Small intestine (tissue), 7 donors: Measurements from ENCODE around the gene GRXCR1. TPM values are rescaled to one million over a fixed set of nuclear protein-coding genes. Genes with fewer than 3 reads are reported as not detected.

Experiments used
- DNase-seq, 2 donors: peaks; one replicate each; pipeline versions ENCODE4 v3.0.0 to v3.0.0-alpha.2; 2013
- FAIRE-seq: peaks from 2 replicates; lab custom pipeline; 2012; peaks lifted over from hg19 to GRCh38; lab: Jason Lieb, UNC
- H3K27ac ChIP-seq, 3 donors: one replicate each; pipeline ENCODE4 v1.5.1; 2013; ENCODE audit warnings: low read length in 2 of 3, mild to moderate bottlenecking in 2 of 3, control low read depth in 1 of 3, inconsistent platforms in 1 of 3, low read depth in 1 of 3, moderate library complexity in 1 of 3
- H3K27me3 ChIP-seq, 3 donors: one replicate each; pipeline ENCODE4 v1.6.1; 2013; ENCODE audit warnings: low read length in 3 of 3, inconsistent platforms in 1 of 3; ENCODE audit not compliant: control insufficient read depth in 3 of 3, insufficient read depth in 3 of 3
- H3K36me3 ChIP-seq, 3 donors: one replicate each; pipeline ENCODE4 v1.6.1; 2013; ENCODE audit warnings: low read length in 3 of 3, inconsistent platforms in 1 of 3, low read depth in 1 of 3, mild to moderate bottlenecking in 1 of 3, moderate library complexity in 1 of 3; ENCODE audit not compliant: control insufficient read depth in 3 of 3, insufficient read depth in 2 of 3
- H3K4me1 ChIP-seq, 3 donors: one replicate each; pipeline ENCODE4 v1.6.1; 2013; ENCODE audit warnings: low read length in 2 of 3, inconsistent platforms in 1 of 3, low read depth in 1 of 3, mild to moderate bottlenecking in 1 of 3, moderate library complexity in 1 of 3; ENCODE audit not compliant: control insufficient read depth in 3 of 3, insufficient read depth in 2 of 3
- H3K4me3 ChIP-seq, 3 donors: one replicate each; pipeline ENCODE4 v1.5.1; 2013; ENCODE audit warnings: low read length in 3 of 3, control low read depth in 1 of 3, inconsistent platforms in 1 of 3, low read depth in 1 of 3, mild to moderate bottlenecking in 1 of 3, moderate library complexity in 1 of 3
- H3K9me3 ChIP-seq, 2 donors: one replicate each; pipeline ENCODE4 v1.6.1; 2013; ENCODE audit warnings: low read depth in 1 of 2, low read length in 1 of 2; ENCODE audit not compliant: control insufficient read depth in 2 of 2, insufficient read depth in 1 of 2
- WGBS, 3 donors: extraction: QIAGEN DNeasy Blood & Tissue Kit; methylation state at CpG; one replicate each; pipeline ENCODE4 v1.1.7; 2013; 5-methylcytosine and 5-hydroxymethylcytosine counted together
- polyA plus RNA-seq, 4 donors: library from polyadenylated mRNA; stranded (reverse) in 3 of 4; unstranded in 1 of 4; fragments of 200-250 nt in 3 of 4; fragments of 120-200 nt in 1 of 4; gene quantifications; one replicate each; pipeline versions ENCODE4 v1.2.1 to v1.2.3, GENCODE V29; 2013
- donor health status: healthy with polysubstance abuse.
- donor health status: control.
- donor health status: control.
- donor health status: Bipolar disorder and iron deficiency.
- donor health status: healthy.

The GRXCR1 gene
- polyA plus RNA-seq, 4 donors, result not detected

DNA sequence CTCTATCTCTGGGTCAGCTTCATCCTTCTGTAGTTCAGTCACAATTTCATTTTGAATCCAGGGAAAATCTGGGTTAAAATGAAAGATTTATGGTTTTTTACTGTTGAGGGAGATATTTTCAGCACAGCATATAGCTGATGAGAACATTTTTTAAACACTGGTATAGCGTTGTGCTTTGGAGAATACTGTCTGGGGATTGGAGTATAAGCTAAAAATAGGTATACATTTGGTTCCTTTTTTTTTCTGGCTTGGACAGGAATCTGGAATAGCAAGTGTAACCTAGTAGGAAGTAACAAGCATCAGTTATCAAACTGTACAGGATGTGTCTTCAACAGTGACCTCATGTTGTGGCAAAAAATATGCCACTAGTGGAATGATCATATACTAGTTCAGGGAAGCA is 149.1 kb downstream of the GRXCR1 start:
- WGBS, 3 donors, result 56 to 76% (median 70%) methylated on average over 1 of the region's 1 CpG
- FAIRE-seq, result no peak
- Histone ChIP-seq H3K4me1 (no peaks in the 10 kb centered on the region), H3K27me3 (no peaks in the 10 kb centered on the region), H3K4me3 (no peak overlapping the region), H3K9me3 (no peaks in the 10 kb centered on the region), H3K27ac (no peak overlapping the region), H3K36me3 (no peaks in the 10 kb centered on the region)
- no peak for DNase-seq

DNA sequence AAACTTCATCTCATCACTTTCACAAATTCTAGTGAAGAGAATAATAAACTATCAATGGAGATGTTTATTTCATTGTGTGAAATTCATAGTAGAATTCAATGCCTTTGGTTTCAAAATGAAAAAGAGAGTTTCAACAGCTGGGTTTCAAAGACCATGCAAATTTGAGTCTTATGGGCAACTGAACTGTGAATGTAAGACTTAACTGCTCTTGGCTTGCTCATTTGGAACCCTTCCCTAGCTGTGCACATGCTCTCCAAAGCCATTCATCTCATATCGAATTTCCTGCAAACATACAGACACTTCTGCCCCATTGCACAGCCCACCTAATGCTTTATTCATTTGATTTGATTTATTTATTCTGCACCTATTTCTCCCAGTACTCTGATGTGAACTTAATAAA is 154.5 kb downstream of the GRXCR1 start:
- Histone ChIP-seq H3K9me3 (no peaks in the 10 kb centered on the region), H3K27ac (no peak overlapping the region), H3K4me3 (no peak overlapping the region), H3K36me3 (no peaks in the 10 kb centered on the region), H3K4me1 (no peaks in the 10 kb centered on the region), H3K27me3 (no peaks in the 10 kb centered on the region)
- FAIRE-seq (no peak), DNase-seq (no peak)
- 43 to 57% (median 57%) methylated on average over 1 of the region's 1 CpG for WGBS, 3 donors

DNA sequence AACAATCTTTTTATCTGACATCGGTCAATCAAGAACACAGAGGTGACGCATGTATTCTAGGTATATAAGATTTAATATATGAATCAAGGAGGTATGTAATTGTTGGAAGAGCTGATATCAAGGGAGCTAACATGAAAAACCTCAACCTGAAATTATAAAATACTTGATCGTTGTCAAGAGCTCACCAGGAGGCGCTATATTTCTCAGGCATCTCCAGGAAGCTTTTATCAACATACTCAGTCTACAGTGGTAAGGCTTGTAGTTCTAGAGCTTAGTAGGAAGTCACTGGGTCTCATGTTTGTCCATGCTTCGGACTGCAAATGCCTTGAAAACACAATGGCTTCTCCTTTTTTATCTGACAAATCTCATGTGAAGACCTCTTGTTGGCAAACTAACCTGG is 156.1 kb downstream of the GRXCR1 start:
- Histone ChIP-seq H3K9me3 (peaks cover 0 to 2% of the 10 kb centered on the region in 2 donors), H3K4me1 (no peaks in the 10 kb centered on the region), H3K27me3 (no peaks in the 10 kb centered on the region), H3K36me3 (no peaks in the 10 kb centered on the region), H3K27ac (no peak overlapping the region), H3K4me3 (no peak overlapping the region)
- DNase-seq, result no peak
- no peak for FAIRE-seq
- WGBS, 3 donors, result 71 to 84% (median 82%) methylated on average over 5 of the region's 5 CpGs

DNA sequence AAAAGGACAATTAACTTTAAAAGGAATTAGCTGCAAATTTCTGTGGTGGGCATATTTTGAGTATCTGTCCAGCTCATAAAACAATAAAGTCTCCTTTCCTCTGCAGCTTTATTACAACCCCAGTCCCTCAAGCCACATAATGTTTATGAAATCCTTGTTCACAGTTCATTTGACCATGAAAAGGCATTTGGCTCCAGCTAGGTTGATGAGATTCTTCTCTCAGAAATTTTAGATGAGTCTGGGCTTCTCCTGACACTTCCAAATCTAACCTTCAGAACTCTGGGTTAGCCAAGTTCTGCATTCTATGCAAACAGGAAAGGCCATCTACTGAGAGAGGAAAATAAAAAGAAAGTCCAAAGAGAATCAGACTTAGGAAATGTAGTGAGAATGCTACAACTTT is 156.8 kb downstream of the GRXCR1 start:
- FAIRE-seq, result no peak

DNA sequence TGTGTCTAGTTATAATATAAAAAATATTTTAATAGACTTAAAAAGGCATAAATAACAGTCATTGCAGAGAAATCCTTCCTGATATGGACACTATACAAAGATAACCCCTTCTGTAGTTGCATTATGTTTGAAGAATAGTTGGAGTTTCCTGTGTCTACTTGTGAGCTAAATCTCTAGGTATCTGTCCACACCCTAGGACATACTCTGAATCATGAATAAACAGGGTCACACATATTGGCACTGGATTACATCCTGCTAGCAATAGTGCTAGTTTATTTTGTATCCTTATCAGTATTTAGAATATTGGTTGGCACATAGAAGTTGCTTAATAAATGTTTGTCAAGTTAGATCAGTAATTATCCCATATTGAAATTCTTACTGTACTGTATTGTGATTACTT is 173.9 kb downstream of the GRXCR1 start:
- Histone ChIP-seq H3K27me3 (no peaks in the 10 kb centered on the region), H3K4me3 (no peak overlapping the region), H3K36me3 (no peaks in the 10 kb centered on the region), H3K9me3 (no peaks in the 10 kb centered on the region), H3K27ac (no peak overlapping the region), H3K4me1 (no peaks in the 10 kb centered on the region)
- FAIRE-seq, result no peak
- DNase-seq, result no peak

More for the DNA sequence above, 156.8 kb downstream of the GRXCR1 start:
- H3K9me3 ChIP-seq, result peaks cover 0 to 2% of the 10 kb centered on the region in 2 donors
- no peaks in the 10 kb centered on the region for H3K4me1 ChIP-seq
- no peak for DNase-seq
- H3K36me3 ChIP-seq, result no peaks in the 10 kb centered on the region
- H3K4me3 ChIP-seq, result no peak overlapping the region
- no peaks in the 10 kb centered on the region for H3K27me3 ChIP-seq
- H3K27ac ChIP-seq, result no peak overlapping the region

DNA sequence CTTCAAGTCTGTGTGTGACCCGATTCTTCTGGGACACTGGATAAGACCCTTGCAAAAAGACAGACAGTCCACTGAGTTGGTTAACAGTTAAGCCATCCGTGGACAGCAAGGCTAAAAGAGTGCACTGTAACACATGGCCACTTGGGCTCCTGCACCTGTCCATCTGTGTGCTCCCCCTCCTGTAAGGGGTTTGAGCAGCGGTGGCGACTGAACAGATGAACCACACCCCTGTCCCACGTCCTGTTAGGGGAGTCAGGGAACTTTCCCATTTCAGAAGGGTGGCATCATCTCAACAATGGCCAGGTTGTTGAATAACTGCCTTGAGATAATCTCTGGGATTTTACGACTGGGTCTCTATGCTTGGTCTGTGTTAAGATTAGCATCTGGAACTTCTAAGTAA is 178.6 kb downstream of the GRXCR1 start:
- Histone ChIP-seq H3K27me3 (no peaks in the 10 kb centered on the region), H3K36me3 (no peaks in the 10 kb centered on the region), H3K4me3 (no peak overlapping the region), H3K4me1 (no peaks in the 10 kb centered on the region), H3K27ac (no peak overlapping the region), H3K9me3 (peaks cover 0 to 15% of the 10 kb centered on the region in 2 donors)
- no peak for FAIRE-seq
- 66 to 77% (median 72%) methylated on average over 6 of the region's 6 CpGs for WGBS, 3 donors
- no peak for DNase-seq

Other genes starting within 250 kb of the GRXCR1 start
- gene ATP8A1, start 235.6 kb upstream of the GRXCR1 start, polyA plus RNA-seq, result 10 to 100 TPM in 2 of 4 donors, 1 to 10 TPM in 2; 5.1 to 90.1 (median 9.4) TPM